BE2C (cell line): Measurements from ENCODE around the gene FABP2.
A peak's percentile ranks its signal among the peaks of the same experiment; 100 is the strongest.
"Not testable (repeated sequence)": the region's sequence is repeated elsewhere in the genome, so short reads cannot be mapped to it uniquely, and the experiment has no call there.

Source experiments
- DNase-seq: peaks from one replicate; pipeline ENCODE4 v3.0.0-alpha.2; 2020
- H3K27me3 ChIP-seq: fragments of 250-450 bp; sonication (Bioruptor Pico); 2 replicates; pipeline ENCODE4 v1.5.1; 2020; ENCODE audit warnings: mild to moderate bottlenecking
- H3K36me3 ChIP-seq: fragments of 250-450 bp; sonication (Bioruptor Pico); 2 replicates; pipeline ENCODE4 v1.5.1; 2020; ENCODE audit warnings: mild to moderate bottlenecking
- H3K4me1 ChIP-seq: fragments of 250-450 bp; sonication (Bioruptor Pico); 2 replicates; pipeline ENCODE4 v1.5.1; 2020
- H3K4me3 ChIP-seq: 2 replicates; pipeline ENCODE4 v1.5.1; 2011; ENCODE audit warnings: low read depth, low read length
- H3K9me3 ChIP-seq: fragments of 250-450 bp; sonication (Bioruptor Pico); 2 replicates; pipeline ENCODE4 v1.5.1; 2020
- CTCF ChIP-seq: IDR thresholded peaks from 2 replicates; pipeline ENCODE4 v1.5.1; 2012; ENCODE audit warnings: mild to moderate bottlenecking, low read depth, low read length

The FABP2 gene

GRCh38 chr4:119290598-119290997 lies 31.3 kb downstream of the FABP2 start:
- Histone ChIP-seq H3K9me3 (no peaks in the 10 kb centered on the region), H3K4me3 (no peak overlapping the region), H3K27me3 (no peaks in the 10 kb centered on the region), H3K4me1 (no peaks in the 10 kb centered on the region), H3K36me3 (no peaks in the 10 kb centered on the region; the same call in 1 of the 2 replicates)
- TF ChIP-seq CTCF = no peak
- DNase-seq = no peak

- no peak for DNase-seq
- no peak for TF ChIP-seq CTCF
- H3K4me3 ChIP-seq = no peak overlapping the region
- H3K36me3 ChIP-seq = no peaks in the 10 kb centered on the region; the same call in 1 of the 2 replicates
- H3K9me3 ChIP-seq = no peaks in the 10 kb centered on the region
- H3K27me3 ChIP-seq = no peaks in the 10 kb centered on the region
- H3K4me1 ChIP-seq = peaks cover 3% of the 10 kb centered on the region; the same call in 1 of the 2 replicates
Measured at GRCh38 chr4:119289313-119289712, 32.6 kb downstream of the FABP2 start.

GRCh38 chr4:119286377-119287002 lies 35.4 kb downstream of the FABP2 start:
- no peak overlapping the region for H3K4me3 ChIP-seq
- peak; percentile 63 for TF ChIP-seq CTCF
- H3K36me3 ChIP-seq = no peaks in the 10 kb centered on the region
- peaks cover 3% of the 10 kb centered on the region; the same call in 1 of the 2 replicates for H3K4me1 ChIP-seq
- no peak for DNase-seq
- H3K27me3 ChIP-seq = no peaks in the 10 kb centered on the region
- H3K9me3 ChIP-seq = no peaks in the 10 kb centered on the region

GRCh38 chr4:119284876-119285780 lies 36.8 kb downstream of the FABP2 start:
- no peaks in the 10 kb centered on the region for H3K9me3 ChIP-seq
- no peak overlapping the region for H3K4me3 ChIP-seq
- no peak for TF ChIP-seq CTCF
- H3K27me3 ChIP-seq = no peaks in the 10 kb centered on the region
- DNase-seq = no peak
- H3K36me3 ChIP-seq = no peaks in the 10 kb centered on the region
- peaks cover 3% of the 10 kb centered on the region; the same call in 1 of the 2 replicates for H3K4me1 ChIP-seq

GRCh38 chr4:119281393-119281792 lies 40.5 kb downstream of the FABP2 start:
- Histone ChIP-seq H3K4me1 (peaks cover 3% of the 10 kb centered on the region; the same call in 1 of the 2 replicates), H3K4me3 (no peak overlapping the region), H3K27me3 (no peaks in the 10 kb centered on the region), H3K36me3 (no peaks in the 10 kb centered on the region), H3K9me3 (no peaks in the 10 kb centered on the region)
- DNase-seq = no peak
- TF ChIP-seq CTCF = no peak

- H3K4me3 ChIP-seq, H3K27me3 ChIP-seq, DNase-seq, H3K4me1 ChIP-seq, H3K36me3 ChIP-seq, H3K9me3 ChIP-seq: not testable (repeated sequence)
Measured at GRCh38 chr4:119279945-119280344, 42.0 kb downstream of the FABP2 start.

GRCh38 chr4:119279541-119279940 lies 42.4 kb downstream of the FABP2 start:
- H3K4me3 ChIP-seq, H3K4me1 ChIP-seq, DNase-seq, H3K27me3 ChIP-seq, H3K36me3 ChIP-seq, H3K9me3 ChIP-seq: not testable (repeated sequence)
